Ascending aorta (tissue), 2 donors: Measurements from ENCODE around the gene MLX. TPM values are rescaled to one million over a fixed set of nuclear protein-coding genes. Genes with fewer than 3 reads are reported as not detected.
"Not testable (repeated sequence)": the region's sequence is repeated elsewhere in the genome, so short reads cannot be mapped to it uniquely, and the experiment has no call there.

Experiments
- DNase-seq, 2 donors: peaks; one replicate each; pipeline ENCODE4 v3.0.0-alpha.2; 2019; ENCODE audit warnings: low spot score in 2 of 2
- H3K27ac ChIP-seq, 2 donors: fragments of 200-600 bp; sonication (generic); one replicate each; pipeline ENCODE4 v1.5.1; 2016 to 2017; ENCODE audit warnings: mild to moderate bottlenecking in 1 of 2
- H3K27me3 ChIP-seq: fragments of 200-600 bp; sonication (generic); one replicate; pipeline ENCODE4 v1.5.1; 2017
- H3K36me3 ChIP-seq, 2 donors: fragments of 200-600 bp; sonication (generic); one replicate each; pipeline ENCODE4 v1.5.1; 2016
- H3K4me1 ChIP-seq, 2 donors: fragments of 200-600 bp; sonication (generic); one replicate each; pipeline ENCODE4 v1.5.1; 2016 to 2017; ENCODE audit warnings: mild to moderate bottlenecking in 1 of 2
- H3K4me3 ChIP-seq, 2 donors: fragments of 200-600 bp; sonication (generic); one replicate each; pipeline ENCODE4 v1.5.1; 2016 to 2017; ENCODE audit warnings: mild to moderate bottlenecking in 1 of 2
- H3K9me3 ChIP-seq, 2 donors: fragments of 200-600 bp; sonication (generic); one replicate each; pipeline ENCODE4 v1.5.1; 2016
- CTCF ChIP-seq, 3 experiments: fragments of 200-600 bp in 2 of 3; fragments of 450-650 bp in 1 of 3; sonication (generic) in 2 of 3; IDR thresholded peaks; one replicate each; pipeline ENCODE4 v1.5.1; 2016 to 2019; ENCODE audit warnings: antibody characterized with exemption in 3 of 3, mild to moderate bottlenecking in 1 of 3, moderate library complexity in 1 of 3
- intact Hi-C: fragments of 100-400 bp; cut with DNase I; formaldehyde crosslinking; loops from one replicate; pipeline ENCODE4 v1.15.1; 2023
- total RNA-seq: library from RNA; depleted of rRNA; stranded (reverse); fragments of >200 nt; gene quantifications from one replicate; pipeline ENCODE4 v1.1.0, GENCODE V29; 2016

MLX gene
- total RNA-seq, 1 donor from 2014 or later = 15.8 TPM

- intact Hi-C loops = no loop called here
- no peaks in the 10 kb centered on the region for H3K27me3 ChIP-seq
- peaks cover 30 to 32% of the 10 kb centered on the region in 2 donors for H3K36me3 ChIP-seq
- no peak for TF ChIP-seq CTCF (IDR thresholded peaks at IDR 0.05)
- no peaks in the 10 kb centered on the region for H3K9me3 ChIP-seq
- H3K4me1 ChIP-seq = peaks cover 0 to 12% of the 10 kb centered on the region in 2 donors
- no peak for DNase-seq
- H3K4me3 ChIP-seq = no peak overlapping the region
- no peak overlapping the region for H3K27ac ChIP-seq
These were observed 45.1 kb downstream of the MLX start for GRCh38 chr17:42612013-42612412.

GRCh38 chr17:42613699-42614295 is 46.9 kb downstream of the MLX start:
- no peaks in the 10 kb centered on the region for H3K9me3 ChIP-seq
- no peak for TF ChIP-seq CTCF (IDR thresholded peaks at IDR 0.05)
- H3K36me3 ChIP-seq = peaks cover 30 to 32% of the 10 kb centered on the region in 2 donors
- intact Hi-C loops = no loop called here
- peaks cover 0 to 11% of the 10 kb centered on the region in 2 donors for H3K4me1 ChIP-seq
- no peaks in the 10 kb centered on the region for H3K27me3 ChIP-seq
- DNase-seq = no peak
- H3K27ac ChIP-seq = no peak overlapping the region
- no peak overlapping the region for H3K4me3 ChIP-seq

DNA sequence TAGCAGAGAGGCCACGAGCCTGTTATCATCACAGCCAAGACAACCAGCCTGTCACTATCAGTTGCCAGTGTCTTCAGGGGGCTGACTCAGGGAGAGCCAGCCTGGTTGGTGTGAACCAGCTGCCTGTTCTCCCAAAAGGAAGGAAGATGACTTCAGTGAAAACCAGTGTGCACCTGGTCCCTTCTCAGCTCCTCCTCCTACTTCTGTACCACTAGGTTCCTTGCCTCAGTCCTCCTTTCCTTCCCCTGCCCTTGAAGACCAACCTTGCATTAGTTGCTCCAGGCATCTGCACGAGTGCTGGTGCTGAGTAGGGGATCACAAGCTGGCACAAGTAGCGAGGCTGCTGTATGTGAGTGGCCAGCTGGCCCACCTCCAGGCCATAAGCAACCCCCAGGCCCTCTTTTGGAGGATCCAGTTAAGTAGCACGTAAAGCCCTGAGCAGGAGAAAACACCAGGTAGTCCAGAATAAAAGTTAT is 51.1 kb downstream of the MLX start:
- H3K36me3 ChIP-seq = peaks cover 24 to 31% of the 10 kb centered on the region in 2 donors
- no peaks in the 10 kb centered on the region for H3K27me3 ChIP-seq
- intact Hi-C loops = no loop called here
- H3K9me3 ChIP-seq = no peaks in the 10 kb centered on the region
- no peak for TF ChIP-seq CTCF (IDR thresholded peaks at IDR 0.05)
- H3K27ac ChIP-seq = no peak overlapping the region
- no peak overlapping the region for H3K4me3 ChIP-seq
- peaks cover 0 to 11% of the 10 kb centered on the region in 2 donors for H3K4me1 ChIP-seq
- no peak for DNase-seq

DNA sequence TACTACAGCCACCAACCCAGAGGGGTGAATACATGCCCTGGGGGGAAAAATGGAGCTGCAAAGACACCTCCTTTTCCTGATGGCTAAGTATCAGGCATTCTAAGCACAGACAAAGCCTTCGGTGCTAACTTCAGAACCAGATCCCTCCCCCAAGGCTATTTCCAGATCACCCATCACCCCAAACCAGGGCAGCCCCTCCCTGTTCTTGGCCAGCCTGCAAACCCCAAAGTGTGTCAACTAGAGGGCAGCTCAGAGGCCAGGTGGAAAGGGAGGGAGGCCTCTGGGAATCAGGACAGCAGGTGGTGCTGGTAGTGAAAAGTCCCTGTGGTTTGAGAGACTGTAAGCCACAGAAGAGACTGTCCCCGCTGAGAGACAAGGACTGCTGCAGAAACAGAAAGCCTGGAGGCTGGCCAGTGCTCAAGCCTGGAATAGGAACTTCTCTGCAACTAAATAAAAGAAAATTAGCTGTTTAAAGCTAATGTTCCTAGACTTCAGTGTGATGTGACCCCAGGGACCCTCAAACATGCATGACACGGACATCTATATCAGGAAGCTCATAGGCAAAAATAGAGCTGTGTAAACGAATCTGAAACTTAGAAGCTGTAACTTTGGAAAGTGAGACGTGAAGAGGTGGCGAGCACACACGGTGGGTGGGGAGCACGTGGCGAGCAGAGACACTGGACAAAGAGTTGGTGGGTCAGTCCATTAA is 51.7 kb downstream of the MLX start:
- H3K4me1 ChIP-seq = peaks cover 0 to 11% of the 10 kb centered on the region in 2 donors
- no peaks in the 10 kb centered on the region for H3K9me3 ChIP-seq
- no peaks in the 10 kb centered on the region for H3K27me3 ChIP-seq
- no peak for DNase-seq
- H3K4me3 ChIP-seq = no peak overlapping the region
- H3K36me3 ChIP-seq = peaks cover 20 to 25% of the 10 kb centered on the region in 2 donors
- no peak overlapping the region for H3K27ac ChIP-seq
- TF ChIP-seq CTCF (IDR thresholded peaks at IDR 0.05) = no peak
- intact Hi-C loops = no loop called here

GRCh38 chr17:42621987-42622386 is 55.1 kb downstream of the MLX start:
- H3K4me3 ChIP-seq, DNase-seq, intact Hi-C loops, H3K36me3 ChIP-seq, H3K27ac ChIP-seq, H3K9me3 ChIP-seq, H3K27me3 ChIP-seq: not testable (repeated sequence)
- peaks cover 0 to 11% of the 10 kb centered on the region in 2 donors for H3K4me1 ChIP-seq

Other genes with a start within 250 kb of the MLX start
- gene STAT3, start 178.7 kb upstream of the MLX start, total RNA-seq = 181 TPM
- gene CAVIN1, start 143.8 kb upstream of the MLX start, total RNA-seq = 548 TPM
- 59.0 TPM for gene ATP6V0A1, start 108.2 kb upstream of the MLX start, total RNA-seq
- 94.7 TPM for gene NAGLU, start 30.9 kb upstream of the MLX start, total RNA-seq
- gene HSD17B1, start 14.2 kb upstream of the MLX start, total RNA-seq = not detected
- 10.9 TPM for gene COASY, start 5.0 kb upstream of the MLX start, total RNA-seq
- gene PSMC3IP, start 10.6 kb downstream of the MLX start, total RNA-seq = 2.9 TPM
- 51.3 TPM for gene RETREG3, start 42.3 kb downstream of the MLX start, total RNA-seq
- 10.5 TPM for gene TUBG1, start 42.6 kb downstream of the MLX start, total RNA-seq
- 73.1 TPM for gene TUBG2, start 92.2 kb downstream of the MLX start, total RNA-seq
- 105 TPM for gene PLEKHH3, start 109.9 kb downstream of the MLX start, total RNA-seq
- 91.2 TPM for gene CCR10, start 114.7 kb downstream of the MLX start, total RNA-seq
- gene CNTNAP1, start 115.4 kb downstream of the MLX start, total RNA-seq = 10.5 TPM
- gene EZH1, start 177.9 kb downstream of the MLX start, total RNA-seq = 169 TPM
- 80.5 TPM for gene RAMP2, start 194.1 kb downstream of the MLX start, total RNA-seq
- 40.9 TPM for gene VPS25, start 206.3 kb downstream of the MLX start, total RNA-seq
- gene WNK4, start 213.5 kb downstream of the MLX start, total RNA-seq = not detected
- gene COA3, start 231.6 kb downstream of the MLX start, total RNA-seq = 9.8 TPM
- gene CNTD1, start 231.8 kb downstream of the MLX start, total RNA-seq = not detected